ENCODE results near the gene HTRA1.

- no peak for TF ChIP-seq POLR2A (IDR thresholded peaks at IDR 0.05)
- no peak for TF ChIP-seq CTCF (IDR thresholded peaks at IDR 0.05 in 4 of 5, conservative IDR thresholded peaks at IDR 0.05 in 1 of 5)
Observed at GRCh38 chr10:122476333-122476695, 15.0 kb downstream of the HTRA1 start.
